Stimulated activated CD4-positive, alpha-beta T cell treated with anti-CD3 and anti-CD28 coated beads, Interleukin-15, amount 100 ng/mL, for 48 hours (primary cell): ENCODE measurements around the gene VPS29.
"Not testable (repeated sequence)": the region's sequence is repeated elsewhere in the genome, so short reads cannot be mapped to it uniquely, and the experiment has no call there.

Experiments
- DNase-seq, 2 donors: peaks; one replicate each; pipeline ENCODE4 v3.0.0-alpha.2; 2020; ENCODE audit warnings: low read depth in 2 of 2

VPS29 gene

GRCh38 chr12:110501752-110502738 is at the start of gene VPS29, which contains the start of gene RAD9B:
VPS29 (minus strand) TSS chr12:110502111; CDS start chr12:110502051, 60 bp downstream.
RAD9B (plus strand) TSS chr12:110502331; CDS start chr12:110502338, 7 bp downstream.
- DNase-seq, result peak; percentile 98 to 99

- no peak for DNase-seq
Measured at GRCh38 chr12:110550981-110551380, 49.1 kb upstream of the VPS29 start.

GRCh38 chr12:110549716-110550115 is 47.8 kb upstream of the VPS29 start:
- DNase-seq, result no peak

- no peak for DNase-seq
Measured at GRCh38 chr12:110548678-110549077, 46.8 kb upstream of the VPS29 start.

GRCh38 chr12:110547090-110547489 is 45.2 kb upstream of the VPS29 start:
- DNase-seq, result no peak

- DNase-seq, result no peak
Measured at GRCh38 chr12:110546339-110546738, 44.4 kb upstream of the VPS29 start.

- no peak for DNase-seq
Measured at GRCh38 chr12:110545812-110546211, 43.9 kb upstream of the VPS29 start.

- not testable (repeated sequence) for DNase-seq
Measured at GRCh38 chr12:110545259-110545658, 43.3 kb upstream of the VPS29 start.

GRCh38 chr12:110543965-110544364 is 42.1 kb upstream of the VPS29 start:
- no peak for DNase-seq

- DNase-seq, result no peak
Measured at GRCh38 chr12:110543252-110543959, 41.5 kb upstream of the VPS29 start.

- no peak for DNase-seq
Measured at GRCh38 chr12:110540048-110540447, 38.1 kb upstream of the VPS29 start.

GRCh38 chr12:110538869-110539622 is 37.1 kb upstream of the VPS29 start:
- DNase-seq, result no peak

GRCh38 chr12:110537605-110538409 is 35.9 kb upstream of the VPS29 start:
- DNase-seq, result no peak

GRCh38 chr12:110536834-110537604 is 35.1 kb upstream of the VPS29 start:
- DNase-seq, result no peak

GRCh38 chr12:110534811-110535210 is 32.9 kb upstream of the VPS29 start:
- DNase-seq, result no peak

GRCh38 chr12:110533607-110534006 is 31.7 kb upstream of the VPS29 start:
- no peak for DNase-seq

- DNase-seq, result no peak
Measured at GRCh38 chr12:110532644-110533043, 30.7 kb upstream of the VPS29 start.

GRCh38 chr12:110531741-110532333 is 29.9 kb upstream of the VPS29 start:
- DNase-seq, result no peak

- no peak for DNase-seq
Measured at GRCh38 chr12:110530511-110530910, 28.6 kb upstream of the VPS29 start.
